Cerebellar cortex (tissue), 1 donor: ENCODE measurements around the gene CCL16.

ENCODE experiments used
- DNase-seq: peaks from one replicate; pipeline ENCODE4 v3.0.0-alpha.2; 2015; ENCODE audit warnings: low spot score

CCL16 gene

GRCh38 chr17:35986643-35987042, 5.3 kb upstream of the CCL16 start, which contains the start of gene CCL14:
CCL14 (minus strand) TSS chr17:35986729; CDS start chr17:35986649, 80 bp downstream.
- no peak for DNase-seq

GRCh38 chr17:35984140-35984539, 2.8 kb upstream of the CCL16 start:
- no peak for DNase-seq

GRCh38 chr17:35982409-35983191, 1.3 kb upstream of the CCL16 start:
- DNase-seq = no peak

- no peak for DNase-seq
These were observed 622 bp upstream of the CCL16 start for GRCh38 chr17:35981908-35982330.

GRCh38 chr17:35978346-35978745, 3.0 kb downstream of the CCL16 start:
- DNase-seq = no peak

GRCh38 chr17:35977509-35977908, 3.8 kb downstream of the CCL16 start:
- DNase-seq = no peak

GRCh38 chr17:35973333-35974260, 7.7 kb downstream of the CCL16 start:
- DNase-seq = no peak

GRCh38 chr17:35972945-35973332, 8.4 kb downstream of the CCL16 start:
- no peak for DNase-seq

- no peak for DNase-seq
These were observed 8.8 kb downstream of the CCL16 start for GRCh38 chr17:35972535-35972934.

- DNase-seq = no peak
These were observed 9.2 kb downstream of the CCL16 start for GRCh38 chr17:35972066-35972465.

GRCh38 chr17:35969558-35970380, 11.5 kb downstream of the CCL16 start:
- peak; percentile 92 for DNase-seq

- DNase-seq = no peak
These were observed 12.7 kb downstream of the CCL16 start for GRCh38 chr17:35968520-35969054.

GRCh38 chr17:35965272-35965671, 16.0 kb downstream of the CCL16 start:
- DNase-seq = no peak

GRCh38 chr17:35963663-35964062, 17.6 kb downstream of the CCL16 start:
- DNase-seq = no peak

- no peak for DNase-seq
These were observed 27.6 kb downstream of the CCL16 start for GRCh38 chr17:35953720-35954119.

- no peak for DNase-seq
These were observed 31.9 kb downstream of the CCL16 start for GRCh38 chr17:35949401-35949800.

GRCh38 chr17:35948092-35948491, 33.2 kb downstream of the CCL16 start:
- DNase-seq = no peak

GRCh38 chr17:35947156-35947585, 34.1 kb downstream of the CCL16 start:
- peak; percentile 54 for DNase-seq

- no peak for DNase-seq
These were observed 37.1 kb downstream of the CCL16 start for GRCh38 chr17:35944151-35944550.

GRCh38 chr17:35943537-35943936, 37.8 kb downstream of the CCL16 start, which contains the start of gene LYZL6:
LYZL6 (minus strand) TSS chr17:35943713; CDS start chr17:35939356, 4,357 bp downstream.
- no peak for DNase-seq

- DNase-seq = no peak
These were observed 38.6 kb downstream of the CCL16 start for GRCh38 chr17:35942588-35943186.
